Uterus (tissue), 4 donors: Measurements from ENCODE around the gene ITIH4. TPM values are rescaled to one million over a fixed set of nuclear protein-coding genes. Genes with fewer than 3 reads are reported as not detected.

ENCODE experiments used
- DNase-seq, 2 donors: peaks; one replicate each; pipeline ENCODE4 v3.0.0-alpha.2; 2019 to 2020
- H3K27ac ChIP-seq, 2 donors: fragments of 200-600 bp; sonication (generic); 1 replicate in 1 of 2; 2 replicates in 1 of 2; pipeline ENCODE4 v1.5.1; 2016 to 2018
- H3K27me3 ChIP-seq, 2 donors: fragments of 200-600 bp; sonication (generic); one replicate each; pipeline ENCODE4 v1.5.1; 2018 to 2019; ENCODE audit warnings: control low read depth in 1 of 2
- H3K36me3 ChIP-seq, 2 donors: fragments of 200-600 bp; sonication (generic); one replicate each; pipeline ENCODE4 v1.5.1; 2019; ENCODE audit warnings: control low read depth in 1 of 2
- H3K4me1 ChIP-seq, 2 donors: fragments of 200-600 bp; sonication (generic); one replicate each; pipeline ENCODE4 v1.5.1; 2018 to 2019; ENCODE audit warnings: control low read depth in 1 of 2
- H3K4me3 ChIP-seq, 2 donors: fragments of 200-600 bp; sonication (generic); 1 replicate in 1 of 2; 2 replicates in 1 of 2; pipeline ENCODE4 v1.5.1; 2018 to 2019; ENCODE audit warnings: mild to moderate bottlenecking in 1 of 2
- H3K9me3 ChIP-seq, 2 donors: fragments of 200-600 bp; sonication (generic); one replicate each; pipeline ENCODE4 v1.5.1; 2019; ENCODE audit warnings: control low read depth in 1 of 2
- POLR2A ChIP-seq, 2 donors: fragments of 450-650 bp; IDR thresholded peaks; one replicate each; pipeline ENCODE4 v1.6.1; 2016; ENCODE audit warnings: antibody characterized with exemption in 2 of 2, mild to moderate bottlenecking in 1 of 2, moderate library complexity in 1 of 2
- intact Hi-C: fragments of 100-400 bp; cut with DNase I; formaldehyde crosslinking; loops from one replicate; pipeline ENCODE4 v1.15.1; 2023; ENCODE audit warnings: low total_unique reads
- total RNA-seq, 4 donors: library from RNA; depleted of rRNA in 3 of 4; stranded (reverse); fragments of >200 nt in 3 of 4; gene quantifications; one replicate each; pipeline versions ENCODE4 v1.1.0 to v1.2.4, GENCODE V29; 2014 to 2023
- TF ChIP-seq, protein P1 (sequence below), 4 experiments: fragments of 200-600 bp in 2 of 4; fragments of 450-650 bp in 2 of 4; sonication (generic) in 2 of 4; IDR thresholded peaks; one replicate each; pipeline ENCODE4 v1.5.1; 2016 to 2019; ENCODE audit warnings: antibody characterized with exemption in 4 of 4, mild to moderate bottlenecking in 2 of 4, moderate library complexity in 1 of 4
- donor health status: DM: yes; HTN: yes; CAD: no.

The ITIH4 gene
- total RNA-seq, 4 donors from 2014 or later, result 0.26 to 8.7 (median 6.9) TPM

GRCh38 chr3:52774901-52775864 lies 55.3 kb downstream of the ITIH4 start:
- peaks cover 0 to 3% of the 10 kb centered on the region in 2 donors for H3K4me1 ChIP-seq
- intact Hi-C loops, result no loop called here
- TF ChIP-seq, protein P1, sequence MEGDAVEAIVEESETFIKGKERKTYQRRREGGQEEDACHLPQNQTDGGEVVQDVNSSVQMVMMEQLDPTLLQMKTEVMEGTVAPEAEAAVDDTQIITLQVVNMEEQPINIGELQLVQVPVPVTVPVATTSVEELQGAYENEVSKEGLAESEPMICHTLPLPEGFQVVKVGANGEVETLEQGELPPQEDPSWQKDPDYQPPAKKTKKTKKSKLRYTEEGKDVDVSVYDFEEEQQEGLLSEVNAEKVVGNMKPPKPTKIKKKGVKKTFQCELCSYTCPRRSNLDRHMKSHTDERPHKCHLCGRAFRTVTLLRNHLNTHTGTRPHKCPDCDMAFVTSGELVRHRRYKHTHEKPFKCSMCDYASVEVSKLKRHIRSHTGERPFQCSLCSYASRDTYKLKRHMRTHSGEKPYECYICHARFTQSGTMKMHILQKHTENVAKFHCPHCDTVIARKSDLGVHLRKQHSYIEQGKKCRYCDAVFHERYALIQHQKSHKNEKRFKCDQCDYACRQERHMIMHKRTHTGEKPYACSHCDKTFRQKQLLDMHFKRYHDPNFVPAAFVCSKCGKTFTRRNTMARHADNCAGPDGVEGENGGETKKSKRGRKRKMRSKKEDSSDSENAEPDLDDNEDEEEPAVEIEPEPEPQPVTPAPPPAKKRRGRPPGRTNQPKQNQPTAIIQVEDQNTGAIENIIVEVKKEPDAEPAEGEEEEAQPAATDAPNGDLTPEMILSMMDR (IDR thresholded peaks at IDR 0.05), result no peak
- no peak for TF ChIP-seq POLR2A (IDR thresholded peaks at IDR 0.05)
- DNase-seq, result no peak
- H3K36me3 ChIP-seq, result no peaks in the 10 kb centered on the region
- no peak overlapping the region for H3K27ac ChIP-seq
- no peak overlapping the region for H3K4me3 ChIP-seq
- no peaks in the 10 kb centered on the region for H3K9me3 ChIP-seq
- no peaks in the 10 kb centered on the region for H3K27me3 ChIP-seq

- H3K36me3 ChIP-seq, result no peaks in the 10 kb centered on the region
- no peak overlapping the region for H3K27ac ChIP-seq
- DNase-seq, result no peak
- intact Hi-C loops, result no loop called here
- TF ChIP-seq, protein P1 (IDR thresholded peaks at IDR 0.05), result no peak
- no peak for TF ChIP-seq POLR2A (IDR thresholded peaks at IDR 0.05)
- H3K4me3 ChIP-seq, result no peak overlapping the region
- no peaks in the 10 kb centered on the region for H3K27me3 ChIP-seq
- H3K9me3 ChIP-seq, result no peaks in the 10 kb centered on the region
- H3K4me1 ChIP-seq, result peaks cover 0 to 8% of the 10 kb centered on the region in 2 donors
These were observed 56.3 kb downstream of the ITIH4 start for GRCh38 chr3:52774066-52774713.

DNA sequence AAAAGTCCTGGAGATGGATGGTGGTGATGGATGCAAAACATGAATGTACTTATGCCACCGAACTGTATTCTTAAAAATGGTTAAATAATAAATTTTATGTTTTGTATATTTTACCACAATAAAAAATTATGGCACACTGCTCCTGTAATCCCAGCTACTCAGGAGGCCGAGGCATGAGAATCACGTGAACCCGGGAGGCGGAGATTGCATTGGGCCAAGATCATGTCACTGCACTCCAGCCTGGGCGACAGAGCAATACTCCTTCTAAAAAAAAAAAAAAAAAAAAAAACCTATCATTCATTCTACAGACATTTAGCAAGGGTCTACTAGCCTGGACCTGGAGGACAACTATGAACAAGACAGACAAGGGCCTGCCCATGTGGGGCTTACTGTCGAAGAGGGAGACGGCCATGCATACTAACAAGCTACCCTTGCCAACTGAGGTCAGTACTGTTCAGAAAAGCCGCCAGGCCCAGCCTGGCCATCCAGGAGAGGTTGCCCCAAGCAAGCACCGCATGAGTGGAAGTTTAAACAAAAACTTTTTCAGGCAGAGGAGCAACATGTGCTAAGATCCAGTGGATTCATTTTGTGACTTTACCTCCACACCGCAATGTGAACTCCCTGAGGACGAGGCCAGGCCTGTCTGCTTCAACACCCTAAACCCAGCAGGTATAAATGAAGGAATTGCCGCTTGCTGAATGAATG lies 57.0 kb downstream of the ITIH4 start:
- H3K4me1 ChIP-seq, result peaks cover 0 to 8% of the 10 kb centered on the region in 2 donors
- no peaks in the 10 kb centered on the region for H3K36me3 ChIP-seq
- H3K4me3 ChIP-seq, result no peak overlapping the region
- no peak for TF ChIP-seq POLR2A (IDR thresholded peaks at IDR 0.05)
- TF ChIP-seq, protein P1 (IDR thresholded peaks at IDR 0.05), result no peak
- no peak for DNase-seq
- H3K9me3 ChIP-seq, result no peaks in the 10 kb centered on the region
- intact Hi-C loops, result no loop called here
- no peak overlapping the region for H3K27ac ChIP-seq
- no peaks in the 10 kb centered on the region for H3K27me3 ChIP-seq

DNA sequence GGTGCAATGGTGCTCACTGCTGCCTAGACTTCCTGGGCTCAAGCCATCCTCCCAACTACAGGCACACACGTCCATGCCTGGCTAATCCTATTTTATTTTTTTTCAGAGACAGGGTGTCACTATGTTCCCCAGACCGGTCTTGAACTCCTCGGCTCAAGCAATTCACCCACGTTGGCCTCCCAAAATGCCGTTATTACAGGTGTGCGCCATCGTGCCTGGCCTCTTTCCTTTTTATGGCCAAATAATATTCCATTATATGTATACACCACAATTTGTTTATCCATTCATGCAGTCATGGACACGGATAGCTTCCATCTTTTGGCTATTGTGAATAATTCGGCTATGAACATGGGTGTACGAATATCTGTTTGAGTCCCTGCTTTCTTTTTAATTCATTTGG lies 58.8 kb downstream of the ITIH4 start:
- no peak for DNase-seq
- H3K4me1 ChIP-seq, result peaks cover 0 to 8% of the 10 kb centered on the region in 2 donors

More for the DNA sequence above, 58.8 kb downstream of the ITIH4 start:
- Histone ChIP-seq H3K4me3 (no peak overlapping the region), H3K27ac (peak overlapping the region in 1 of 2 donors; percentile 77), H3K9me3 (no peaks in the 10 kb centered on the region), H3K27me3 (no peaks in the 10 kb centered on the region), H3K36me3 (no peaks in the 10 kb centered on the region)
- intact Hi-C loops, result no loop called here
- TF ChIP-seq POLR2A (IDR thresholded peaks at IDR 0.05), result no peak
- TF ChIP-seq, protein P1 (IDR thresholded peaks at IDR 0.05), result no peak
